OCI-LY1 (cell line): ENCODE results near the gene SMIM32.

Source experiments
- H2AFZ ChIP-seq: fragments of 200-600 bp; sonication (generic), shearing (Covaris generic); 2 replicates; pipeline ENCODE4 v1.6.0; 2014; ENCODE audit warnings: antibody characterized with exemption, mild to moderate bottlenecking, low read length
- H3F3A ChIP-seq: fragments of 200-600 bp; sonication (generic), shearing (Covaris generic); 2 replicates; pipeline ENCODE4 v1.6.0; 2014; ENCODE audit warnings: mild to moderate bottlenecking, antibody characterized with exemption, low read length, moderate library complexity; ENCODE audit not compliant: insufficient read depth
- H3K27ac ChIP-seq: fragments of 200-600 bp; sonication (generic); 2 replicates; pipeline ENCODE4 v1.5.1; 2014; ENCODE audit warnings: low read length, mixed run types, mild to moderate bottlenecking, low read depth; ENCODE audit not compliant: poor library complexity, severe bottlenecking
- H3K27me3 ChIP-seq: fragments of 200-600 bp; sonication (generic); 2 replicates; pipeline ENCODE4 v1.6.0; 2014; ENCODE audit warnings: antibody characterized with exemption, mild to moderate bottlenecking, low read length, moderate library complexity; ENCODE audit not compliant: insufficient read depth
- H3K36me3 ChIP-seq: fragments of 200-600 bp; sonication (generic); 2 replicates; pipeline ENCODE4 v1.6.1; 2014; ENCODE audit warnings: mild to moderate bottlenecking, antibody characterized with exemption, low read length, moderate library complexity, mixed read lengths; ENCODE audit not compliant: insufficient read depth
- H3K4me1 ChIP-seq: fragments of 200-600 bp; sonication (generic); 2 replicates; pipeline ENCODE4 v1.5.1; 2014; ENCODE audit warnings: mild to moderate bottlenecking, low read length, moderate library complexity; ENCODE audit not compliant: insufficient read depth, severe bottlenecking
- H3K4me2 ChIP-seq: fragments of 200-600 bp; sonication (generic), shearing (Covaris generic); 2 replicates; pipeline ENCODE4 v1.6.1; 2014; ENCODE audit warnings: low read length
- H3K4me3 ChIP-seq: fragments of 200-600 bp; sonication (generic); 2 replicates; pipeline ENCODE4 v1.5.1; 2014; ENCODE audit warnings: low read length, low read depth, mild to moderate bottlenecking, mixed read lengths; ENCODE audit not compliant: poor library complexity, severe bottlenecking
- H3K79me2 ChIP-seq: fragments of 200-600 bp; shearing (Covaris generic); 2 replicates; pipeline ENCODE4 v1.6.1; 2016; ENCODE audit warnings: mixed run types, low read length, mixed read lengths; ENCODE audit not compliant: insufficient read depth
- H3K9ac ChIP-seq: fragments of 200-600 bp; sonication (generic), shearing (Covaris generic); 2 replicates; pipeline ENCODE4 v1.6.1; 2014; ENCODE audit warnings: mild to moderate bottlenecking, low read length, mixed read lengths
- H3K9me2 ChIP-seq: fragments of 200-600 bp; sonication (generic), shearing (Covaris generic); 2 replicates; pipeline ENCODE4 v1.6.1; 2014; ENCODE audit warnings: low read depth, mild to moderate bottlenecking, low read length, mixed read lengths
- H3K9me3 ChIP-seq: fragments of 200-600 bp; shearing (Covaris generic); 2 replicates; pipeline ENCODE4 v1.6.1; 2014; ENCODE audit warnings: low read length, mixed read lengths
- H4K20me1 ChIP-seq: fragments of 200-600 bp; sonication (generic), shearing (Covaris generic); 2 replicates; pipeline ENCODE4 v1.6.0; 2016; ENCODE audit warnings: mild to moderate bottlenecking, low read length; ENCODE audit not compliant: insufficient read depth
- CTCF ChIP-seq: fragments of 200-600 bp; sonication (generic), shearing (Covaris generic); IDR thresholded peaks from 2 replicates; pipeline ENCODE4 v1.5.1; 2017; ENCODE audit warnings: mild to moderate bottlenecking, antibody characterized with exemption, low read length, moderate library complexity, mixed read lengths
- EZH2 ChIP-seq: fragments of 200-600 bp; sonication (generic), shearing (Covaris generic); IDR thresholded peaks from 2 replicates; pipeline ENCODE4 v1.8.0; 2017; ENCODE audit warnings: borderline replicate concordance, mixed run types, mild to moderate bottlenecking, antibody characterized with exemption, low read length, moderate library complexity, mixed read lengths

SMIM32 gene

GRCh38 chr5:136201870-136202269, 8.9 kb upstream of the SMIM32 start:
- Histone ChIP-seq H4K20me1 (no peaks in the 10 kb centered on the region), H3F3A (no peaks in the 10 kb centered on the region), H3K27me3 (no peaks in the 10 kb centered on the region), H2AFZ (no peak overlapping the region), H3K4me3 (no peak overlapping the region), H3K4me2 (no peak overlapping the region), H3K27ac (no peak overlapping the region), H3K4me1 (no peaks in the 10 kb centered on the region), H3K9ac (no peak overlapping the region), H3K9me3 (no peaks in the 10 kb centered on the region), H3K9me2 (no peaks in the 10 kb centered on the region), H3K36me3 (no peaks in the 10 kb centered on the region), H3K79me2 (no peaks in the 10 kb centered on the region)
- TF ChIP-seq CTCF (no peak), EZH2 (no peak)

GRCh38 chr5:136200761-136201160, 7.8 kb upstream of the SMIM32 start:
- Histone ChIP-seq H3F3A (no peaks in the 10 kb centered on the region), H3K9ac (no peak overlapping the region), H3K4me3 (no peak overlapping the region), H3K79me2 (no peaks in the 10 kb centered on the region), H3K9me2 (no peaks in the 10 kb centered on the region), H3K27ac (no peak overlapping the region), H3K4me2 (no peak overlapping the region), H3K9me3 (no peaks in the 10 kb centered on the region), H3K36me3 (no peaks in the 10 kb centered on the region), H3K27me3 (no peaks in the 10 kb centered on the region), H3K4me1 (no peaks in the 10 kb centered on the region), H2AFZ (no peak overlapping the region), H4K20me1 (no peaks in the 10 kb centered on the region)
- TF ChIP-seq CTCF = no peak
- no peak for TF ChIP-seq EZH2

- H3K27me3 ChIP-seq = no peaks in the 10 kb centered on the region
- no peak overlapping the region for H3K27ac ChIP-seq
- H2AFZ ChIP-seq = no peak overlapping the region
- no peaks in the 10 kb centered on the region for H3K9me3 ChIP-seq
- no peak overlapping the region for H3K9ac ChIP-seq
- no peaks in the 10 kb centered on the region for H3K4me1 ChIP-seq
- no peaks in the 10 kb centered on the region for H4K20me1 ChIP-seq
- no peaks in the 10 kb centered on the region for H3K36me3 ChIP-seq
- H3K4me3 ChIP-seq = no peak overlapping the region
- TF ChIP-seq EZH2 (no peak), CTCF (no peak)
- no peak overlapping the region for H3K4me2 ChIP-seq
- H3K79me2 ChIP-seq = no peaks in the 10 kb centered on the region
- H3F3A ChIP-seq = no peaks in the 10 kb centered on the region
- H3K9me2 ChIP-seq = no peaks in the 10 kb centered on the region
Measured at GRCh38 chr5:136200130-136200529, 7.2 kb upstream of the SMIM32 start.
